Panc1 (cell line): ENCODE data around the gene FUBP3. TPM values are rescaled to one million over a fixed set of nuclear protein-coding genes. Genes with fewer than 3 reads are reported as not detected.

Experiments used
- ATAC-seq: fragments of 200-7000 bp; cut with Tn5 transposase; 2 replicates; pipeline ENCODE4 v1.9.1; 2020; ENCODE audit warnings: mild to moderate bottlenecking, moderate library complexity
- BruUV-seq: library from RNA; stranded (reverse); fragments of 400-500 nt; replicated peaks from 2 replicates; lab custom pipeline; 2021; lab: Mats Ljungman, UMichigan
- CTCF ChIA-PET: fragments of 300-600 bp; sonication (Branson Sonifier 250); formaldehyde crosslinking; loops from one replicate; lab custom pipeline; 2022; ENCODE audit warnings: antibody characterized with exemption; lab: Charles Lee
- POLR2A ChIA-PET: fragments of 300-600 bp; sonication (Branson Sonifier 250); formaldehyde crosslinking; loops from one replicate; lab custom pipeline; 2022; ENCODE audit warnings: antibody characterized with exemption; lab: Charles Lee
- DNase-seq: peaks from one replicate; pipeline ENCODE4 v3.0.0-alpha.2; 2010; ENCODE audit warnings: low read depth, low spot score
- H3K27ac ChIP-seq: 2 replicates; pipeline ENCODE4 v1.5.1; 2011; ENCODE audit warnings: mild to moderate bottlenecking, low read length, inconsistent platforms
- H3K27me3 ChIP-seq: fragments of 200-500 bp; sonication (Bioruptor generic); 2 replicates; pipeline ENCODE4 v1.6.0; 2014; ENCODE audit warnings: low read length, inconsistent platforms; ENCODE audit not compliant: control insufficient read depth, insufficient read depth
- H3K36me3 ChIP-seq: fragments of 200-500 bp; sonication (Bioruptor generic); 2 replicates; pipeline ENCODE4 v1.5.1; 2014; ENCODE audit warnings: inconsistent platforms, mild to moderate bottlenecking, low read length, moderate library complexity; ENCODE audit not compliant: control insufficient read depth, insufficient read depth
- H3K4me1 ChIP-seq: 2 replicates; pipeline ENCODE4 v1.5.1; 2011; ENCODE audit warnings: inconsistent platforms, mild to moderate bottlenecking, low read length, moderate library complexity; ENCODE audit not compliant: control insufficient read depth, insufficient read depth
- H3K4me3 ChIP-seq, 2 experiments: 2 replicates each; pipeline ENCODE4 v1.5.1; 2011 to 2012; ENCODE audit warnings: low read depth in 2 of 2, low read length in 2 of 2, mild to moderate bottlenecking in 2 of 2, inconsistent platforms in 1 of 2, moderate library complexity in 1 of 2
- H3K9me3 ChIP-seq: fragments of 200-500 bp; sonication (Bioruptor generic); 2 replicates; pipeline ENCODE4 v1.5.1; 2014; ENCODE audit warnings: low read depth, mild to moderate bottlenecking, inconsistent platforms, low read length, moderate library complexity; ENCODE audit not compliant: control insufficient read depth, insufficient read depth
- POLR2AphosphoS5 ChIP-seq: IDR thresholded peaks from 2 replicates; pipeline ENCODE4 v1.6.1; 2012; ENCODE audit warnings: mild to moderate bottlenecking, low read depth, low read length, moderate library complexity
- REST ChIP-seq, 2 experiments: IDR thresholded peaks; 2 replicates each; pipeline ENCODE4 v1.6.1; 2011 to 2012; ENCODE audit warnings: low read depth in 2 of 2, control low read depth in 1 of 2, low read length in 1 of 2, mild to moderate bottlenecking in 1 of 2, moderate library complexity in 1 of 2; ENCODE audit not compliant: insufficient read depth in 1 of 2
- SIN3A ChIP-seq: IDR thresholded peaks from 2 replicates; pipeline ENCODE4 v1.6.1; 2012; ENCODE audit warnings: low read depth, mild to moderate bottlenecking, low read length, moderate library complexity, borderline replicate concordance; ENCODE audit not compliant: insufficient read depth
- TCF7L2 ChIP-seq: IDR thresholded peaks from 2 replicates; pipeline ENCODE4 v1.6.1; 2011; ENCODE audit warnings: mild to moderate bottlenecking, low read depth, low read length, inconsistent platforms
- in situ Hi-C: cut with HindIII; loops from 2 replicates; pipeline ENCODE4 v1.10.0; 2016; ENCODE audit warnings: low sequenced_read_pairs, low pct_unique_long_range_greater_than_20kb
- intact Hi-C: fragments of 100-400 bp; cut with micrococcal nuclease; formaldehyde crosslinking; loops from one replicate; pipeline ENCODE4 v1.10.0; 2022; ENCODE audit not compliant: unreplicated experiment
- total RNA-seq: library from RNA; stranded (reverse); gene quantifications from one replicate; pipeline ENCODE4 v1.2.1, GENCODE V29; 2021; ENCODE audit not compliant: unreplicated experiment
- TF ChIP-seq, protein P1 (sequence below): fragments of 450-650 bp; IDR thresholded peaks from 2 replicates; pipeline ENCODE4 v1.5.1; 2017; ENCODE audit warnings: mild to moderate bottlenecking

FUBP3 gene
- total RNA-seq, 1 experiment from 2014 or later = 46.6 TPM

- Histone ChIP-seq H3K27ac (no peak overlapping the region), H3K4me3 (no peak overlapping the region), H3K27me3 (no peaks in the 10 kb centered on the region), H3K9me3 (no peaks in the 10 kb centered on the region), H3K36me3 (peaks cover 3% of the 10 kb centered on the region; the same call in 1 of the 2 replicates), H3K4me1 (no peaks in the 10 kb centered on the region)
- TF ChIP-seq, protein P1, sequence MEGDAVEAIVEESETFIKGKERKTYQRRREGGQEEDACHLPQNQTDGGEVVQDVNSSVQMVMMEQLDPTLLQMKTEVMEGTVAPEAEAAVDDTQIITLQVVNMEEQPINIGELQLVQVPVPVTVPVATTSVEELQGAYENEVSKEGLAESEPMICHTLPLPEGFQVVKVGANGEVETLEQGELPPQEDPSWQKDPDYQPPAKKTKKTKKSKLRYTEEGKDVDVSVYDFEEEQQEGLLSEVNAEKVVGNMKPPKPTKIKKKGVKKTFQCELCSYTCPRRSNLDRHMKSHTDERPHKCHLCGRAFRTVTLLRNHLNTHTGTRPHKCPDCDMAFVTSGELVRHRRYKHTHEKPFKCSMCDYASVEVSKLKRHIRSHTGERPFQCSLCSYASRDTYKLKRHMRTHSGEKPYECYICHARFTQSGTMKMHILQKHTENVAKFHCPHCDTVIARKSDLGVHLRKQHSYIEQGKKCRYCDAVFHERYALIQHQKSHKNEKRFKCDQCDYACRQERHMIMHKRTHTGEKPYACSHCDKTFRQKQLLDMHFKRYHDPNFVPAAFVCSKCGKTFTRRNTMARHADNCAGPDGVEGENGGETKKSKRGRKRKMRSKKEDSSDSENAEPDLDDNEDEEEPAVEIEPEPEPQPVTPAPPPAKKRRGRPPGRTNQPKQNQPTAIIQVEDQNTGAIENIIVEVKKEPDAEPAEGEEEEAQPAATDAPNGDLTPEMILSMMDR = no peak
- no peak for TF ChIP-seq POLR2AphosphoS5
- TF ChIP-seq REST (IDR thresholded peaks at IDR 0.05; ENCODE audit: insufficient read depth in 1 of 2, low read depth in 2 of 2, low read length in 1 of 2) = no peak
- no peak for TF ChIP-seq TCF7L2
- TF ChIP-seq SIN3A = no peak
- in situ Hi-C loops = no loop called here
- ChIA-PET POLR2A (no interaction called here), CTCF (no interaction called here)
- no TSS peak for BruUV-seq
- DNase-seq (no peak), ATAC-seq (no peak)
- intact Hi-C loops = no loop called here
Measured at GRCh38 chr9:130633336-130634190, 54.2 kb downstream of the FUBP3 start.

GRCh38 chr9:130634191-130634768 lies 54.9 kb downstream of the FUBP3 start:
- in situ Hi-C loops = no loop called here
- DNase-seq (no peak), ATAC-seq (no peak)
- H3K27ac ChIP-seq = no peak overlapping the region
- intact Hi-C loops = no loop called here
- POLR2A ChIA-PET = no interaction called here
- H3K36me3 ChIP-seq = peaks cover 3% of the 10 kb centered on the region; the same call in 1 of the 2 replicates
- no TSS peak for BruUV-seq
- no peaks in the 10 kb centered on the region for H3K27me3 ChIP-seq
- no peaks in the 10 kb centered on the region for H3K4me1 ChIP-seq
- TF ChIP-seq TCF7L2 (no peak), SIN3A (no peak), REST (IDR thresholded peaks at IDR 0.05; ENCODE audit: insufficient read depth in 1 of 2, low read depth in 2 of 2, low read length in 1 of 2) (no peak), POLR2AphosphoS5 (no peak)
- TF ChIP-seq, protein P1 = no peak
- CTCF ChIA-PET = no interaction called here
- no peak overlapping the region for H3K4me3 ChIP-seq
- H3K9me3 ChIP-seq = no peaks in the 10 kb centered on the region
